GM11168 (cell line): ENCODE data around the gene IRF9.

Source experiments
- in situ Hi-C: fragments of 300-500 bp; cut with MboI; formaldehyde crosslinking; loops from one replicate; pipeline ENCODE4 v1.12.0; 2022; ENCODE audit warnings: low sequenced_read_pairs; ENCODE audit not compliant: unreplicated experiment

IRF9 gene

GRCh38 chr14:24130717-24131548 lies 30.1 kb upstream of the IRF9 start:
- in situ Hi-C loops = no loop called here

- in situ Hi-C loops = no loop called here
Measured at GRCh38 chr14:24131549-24131966, 29.5 kb upstream of the IRF9 start.

- in situ Hi-C loops = no loop called here
Measured at GRCh38 chr14:24132061-24132685, 28.9 kb upstream of the IRF9 start.

GRCh38 chr14:24132976-24133375 lies 28.1 kb upstream of the IRF9 start:
- in situ Hi-C loops = no loop called here

- in situ Hi-C loops = no loop called here
Measured at GRCh38 chr14:24133735-24134134, 27.3 kb upstream of the IRF9 start.

- in situ Hi-C loops = no loop called here
Measured at GRCh38 chr14:24135584-24135833, 25.6 kb upstream of the IRF9 start.

GRCh38 chr14:24135834-24136683 lies 25.0 kb upstream of the IRF9 start, which contains the start of gene PSME1:
Gene PSME1 (plus strand): TSS chr14:24136194. CDS start chr14:24136263, 69 bp downstream.
- in situ Hi-C loops = no loop called here

- in situ Hi-C loops = no loop called here
Measured at GRCh38 chr14:24136684-24137528, 24.2 kb upstream of the IRF9 start.

- in situ Hi-C loops = no loop called here
Measured at GRCh38 chr14:24137529-24138395, 23.3 kb upstream of the IRF9 start.

- in situ Hi-C loops = no loop called here
Measured at GRCh38 chr14:24138396-24139271, 22.4 kb upstream of the IRF9 start.

- in situ Hi-C loops = no loop called here
Measured at GRCh38 chr14:24139272-24139934, 21.7 kb upstream of the IRF9 start.

- in situ Hi-C loops = no loop called here
Measured at GRCh38 chr14:24141097-24141880, 19.8 kb upstream of the IRF9 start, which contains the start of gene EMC9. Gene EMC9 (minus strand): TSS chr14:24141591. CDS start chr14:24141304, 287 bp downstream.

GRCh38 chr14:24143511-24143910 lies 17.6 kb upstream of the IRF9 start:
- in situ Hi-C loops = no loop called here

- in situ Hi-C loops = no loop called here
Measured at GRCh38 chr14:24144451-24144850, 16.6 kb upstream of the IRF9 start.

GRCh38 chr14:24145219-24145618 lies 15.8 kb upstream of the IRF9 start:
- in situ Hi-C loops = no loop called here

GRCh38 chr14:24145690-24146452 lies 15.2 kb upstream of the IRF9 start:
- in situ Hi-C loops = no loop called here
